Activated CD4-positive, CD25-positive, alpha-beta regulatory T cell treated with anti-CD3 and anti-CD28 coated beads, Interleukin-2, amount 50 U/mL, for 72 hours (primary cell): Measurements from ENCODE around the gene PLIN4.
A peak's percentile ranks its signal among the peaks of the same experiment; 100 is the strongest.
"Not testable (repeated sequence)": the region's sequence is repeated elsewhere in the genome, so short reads cannot be mapped to it uniquely, and the experiment has no call there.

Source experiments
- DNase-seq: peaks from one replicate; pipeline ENCODE4 v3.0.0; 2021

Gene PLIN4

GRCh38 chr19:4518345-4519171, at the start of gene PLIN4:
PLIN4 (minus strand) TSS chr19:4518486; CDS start chr19:4518272, 214 bp downstream.
- no peak for DNase-seq

- DNase-seq: peak; percentile 77
These were observed 49.3 kb upstream of the PLIN4 start for GRCh38 chr19:4567584-4568071.

- no peak for DNase-seq
These were observed 48.2 kb upstream of the PLIN4 start for GRCh38 chr19:4566402-4567051.

GRCh38 chr19:4563562-4563961, 45.3 kb upstream of the PLIN4 start:
- DNase-seq: not testable (repeated sequence)

GRCh38 chr19:4562085-4562484, 43.8 kb upstream of the PLIN4 start:
- not testable (repeated sequence) for DNase-seq

- DNase-seq: no peak
These were observed 41.3 kb upstream of the PLIN4 start, which contains the start of gene SEMA6B for GRCh38 chr19:4559569-4559968. SEMA6B (minus strand) TSS chr19:4559684; CDS start chr19:4558457, 1,227 bp downstream.

- DNase-seq: peak; percentile 67
These were observed 40.0 kb upstream of the PLIN4 start for GRCh38 chr19:4557971-4558941.

GRCh38 chr19:4557144-4557970, 39.1 kb upstream of the PLIN4 start:
- DNase-seq: no peak

- DNase-seq: peak; percentile 50
These were observed 38.4 kb upstream of the PLIN4 start for GRCh38 chr19:4556597-4557127.

- DNase-seq: no peak
These were observed 37.6 kb upstream of the PLIN4 start for GRCh38 chr19:4555657-4556561.

GRCh38 chr19:4554717-4555116, 36.4 kb upstream of the PLIN4 start:
- DNase-seq: no peak

- DNase-seq: no peak
These were observed 35.5 kb upstream of the PLIN4 start for GRCh38 chr19:4553775-4554174.

- DNase-seq: no peak
These were observed 34.9 kb upstream of the PLIN4 start for GRCh38 chr19:4553092-4553695.

- no peak for DNase-seq
These were observed 34.2 kb upstream of the PLIN4 start for GRCh38 chr19:4552525-4552819.

- no peak for DNase-seq
These were observed 32.3 kb upstream of the PLIN4 start for GRCh38 chr19:4550479-4551050.

- DNase-seq: no peak
These were observed 31.7 kb upstream of the PLIN4 start for GRCh38 chr19:4550018-4550417.

GRCh38 chr19:4548238-4548584, 29.9 kb upstream of the PLIN4 start:
- DNase-seq: no peak

- no peak for DNase-seq
These were observed 29.3 kb upstream of the PLIN4 start for GRCh38 chr19:4547303-4548237.
